ES-I3 (cell line): Measurements from ENCODE around the gene IFI35.
"Not testable (repeated sequence)": the region's sequence is repeated elsewhere in the genome, so short reads cannot be mapped to it uniquely, and the experiment has no call there.

ENCODE experiments used
- H3K36me3 ChIP-seq: 2 replicates; pipeline ENCODE4 v1.6.1; 2013; ENCODE audit warnings: mild to moderate bottlenecking, low read length, control low read depth, moderate library complexity; ENCODE audit not compliant: insufficient read depth
- H3K4me1 ChIP-seq: 2 replicates; pipeline ENCODE4 v1.6.1; 2013; ENCODE audit warnings: mild to moderate bottlenecking, control low read depth, low read length; ENCODE audit not compliant: insufficient read depth
- H3K9ac ChIP-seq: 2 replicates; pipeline ENCODE4 v1.6.1; 2013; ENCODE audit warnings: low read depth, mild to moderate bottlenecking, low read length, moderate library complexity
- H3K9me3 ChIP-seq: 2 replicates; pipeline ENCODE4 v1.6.1; 2013; ENCODE audit warnings: mild to moderate bottlenecking, low read length, moderate library complexity; ENCODE audit not compliant: control insufficient read depth, insufficient read depth

Gene IFI35

DNA sequence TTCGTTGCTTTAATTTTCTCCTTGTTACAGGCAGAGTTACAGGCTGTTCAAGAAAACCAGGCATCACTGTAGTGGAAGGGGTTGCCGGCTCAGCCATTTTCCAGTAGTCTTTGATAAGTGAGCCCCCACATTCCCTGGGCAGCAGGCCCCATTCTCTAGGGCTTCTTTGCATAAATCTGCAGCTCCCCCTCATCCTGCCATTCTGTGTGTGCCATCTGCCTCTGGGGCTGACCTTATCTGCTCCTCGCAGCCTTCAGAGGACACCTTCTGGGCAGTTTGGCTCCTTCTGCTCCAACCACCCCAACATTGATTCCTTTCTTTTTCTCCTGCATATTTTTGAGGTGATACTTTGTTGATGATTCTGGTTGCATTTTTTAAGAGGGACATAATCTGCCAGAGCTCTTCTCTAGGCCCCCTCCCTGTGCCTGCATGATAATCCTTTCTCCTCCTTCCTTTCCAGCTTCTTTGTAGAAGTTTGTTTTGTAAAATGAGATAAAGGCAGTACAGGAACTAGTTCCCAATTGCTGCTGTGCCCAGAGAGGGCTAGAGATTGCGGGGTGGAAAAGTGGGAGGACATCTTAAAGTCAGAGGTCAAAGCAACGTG, 35.5 kb downstream of the IFI35 start:
- Histone ChIP-seq H3K4me1 (peaks cover 29% of the 10 kb centered on the region), H3K9ac (no peak overlapping the region), H3K9me3 (no peaks in the 10 kb centered on the region), H3K36me3 (peaks cover 3% of the 10 kb centered on the region; the same call in 1 of the 2 replicates)

DNA sequence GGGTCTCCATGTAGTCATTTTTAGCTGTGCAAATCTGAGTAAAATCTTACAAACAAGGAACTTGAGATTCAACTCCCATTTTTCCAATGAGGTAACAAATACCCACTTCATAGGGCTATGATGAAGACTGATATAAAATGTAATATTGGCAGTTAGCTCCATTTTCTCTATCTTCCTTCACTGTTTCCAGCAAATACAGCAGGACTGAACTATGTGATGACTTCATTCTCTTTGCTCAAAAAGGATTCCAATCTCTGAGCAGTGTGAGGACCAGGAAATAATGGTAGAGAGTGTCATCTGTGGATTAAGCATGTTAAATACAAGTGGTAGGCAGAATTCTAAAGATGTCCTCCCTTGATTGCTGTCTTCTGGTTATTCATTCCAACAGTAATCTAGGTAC, 36.7 kb downstream of the IFI35 start:
- peaks cover 3% of the 10 kb centered on the region; the same call in 1 of the 2 replicates for H3K36me3 ChIP-seq
- no peaks in the 10 kb centered on the region for H3K9me3 ChIP-seq
- H3K9ac ChIP-seq = no peak overlapping the region
- peaks cover 29% of the 10 kb centered on the region for H3K4me1 ChIP-seq

DNA sequence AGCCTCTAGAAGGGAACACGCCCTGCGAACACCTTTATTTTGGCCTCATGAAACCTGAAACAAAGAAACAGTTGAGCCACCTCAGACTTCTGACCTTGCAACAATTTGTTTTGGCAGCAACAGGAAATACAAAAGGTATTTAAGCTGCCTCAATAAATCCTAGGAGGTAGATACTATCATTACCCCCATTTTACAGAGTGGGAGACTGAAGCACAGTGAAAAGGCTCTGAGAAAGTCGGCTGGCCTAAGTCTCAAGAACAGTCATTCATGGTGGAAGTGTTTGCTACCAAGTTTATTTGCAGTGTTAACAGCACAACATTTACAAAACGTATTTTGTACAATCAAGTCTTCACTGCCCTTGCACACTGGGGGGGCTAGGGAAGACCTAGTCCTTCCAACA, 37.4 kb downstream of the IFI35 start:
- peaks cover 3% of the 10 kb centered on the region; the same call in 1 of the 2 replicates for H3K36me3 ChIP-seq
- no peaks in the 10 kb centered on the region for H3K9me3 ChIP-seq
- peaks cover 29% of the 10 kb centered on the region for H3K4me1 ChIP-seq
- no peak overlapping the region for H3K9ac ChIP-seq

DNA sequence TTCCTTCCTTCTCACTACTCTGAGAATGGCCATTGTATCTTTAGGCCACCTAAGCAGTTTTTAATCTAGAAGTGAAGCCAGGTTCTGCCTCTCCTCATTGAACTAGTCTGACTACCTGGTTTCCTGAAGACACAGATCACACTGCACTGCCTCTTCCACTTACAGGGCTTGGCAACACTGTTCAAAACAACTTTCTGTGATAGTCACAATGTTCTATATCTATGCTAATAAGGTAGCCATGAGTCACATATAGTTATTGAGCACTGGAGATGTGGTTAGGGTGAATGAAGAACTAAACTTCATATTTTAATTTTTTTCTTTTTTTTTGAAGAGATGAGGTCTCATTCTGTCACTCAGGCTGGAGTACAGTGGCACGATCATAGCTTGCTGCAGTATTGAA, 45.4 kb downstream of the IFI35 start:
- no peaks in the 10 kb centered on the region for H3K9me3 ChIP-seq
- H3K36me3 ChIP-seq = peaks cover 13% of the 10 kb centered on the region
- H3K9ac ChIP-seq = no peak overlapping the region
- H3K4me1 ChIP-seq = no peaks in the 10 kb centered on the region

DNA sequence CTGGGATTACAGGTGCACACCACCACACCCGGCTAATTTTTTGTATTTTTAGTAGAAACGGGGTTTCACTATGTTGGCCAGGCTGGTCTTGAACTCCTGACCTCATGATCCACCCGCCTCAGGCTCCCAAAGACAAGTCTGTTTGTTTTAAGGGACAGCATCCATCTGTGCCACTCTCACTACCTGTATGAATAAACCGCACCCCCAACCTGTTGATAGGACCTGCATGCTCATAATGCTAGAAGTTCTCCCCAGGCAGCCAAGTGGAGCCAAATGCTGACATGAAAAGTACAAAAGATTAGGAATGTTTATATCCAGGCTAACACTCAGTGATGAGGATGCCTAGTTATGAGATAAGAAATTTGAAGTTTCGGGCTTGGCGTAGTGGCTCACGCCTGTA, 46.4 kb downstream of the IFI35 start:
- H3K4me1 ChIP-seq, H3K9ac ChIP-seq: not testable (repeated sequence)

DNA sequence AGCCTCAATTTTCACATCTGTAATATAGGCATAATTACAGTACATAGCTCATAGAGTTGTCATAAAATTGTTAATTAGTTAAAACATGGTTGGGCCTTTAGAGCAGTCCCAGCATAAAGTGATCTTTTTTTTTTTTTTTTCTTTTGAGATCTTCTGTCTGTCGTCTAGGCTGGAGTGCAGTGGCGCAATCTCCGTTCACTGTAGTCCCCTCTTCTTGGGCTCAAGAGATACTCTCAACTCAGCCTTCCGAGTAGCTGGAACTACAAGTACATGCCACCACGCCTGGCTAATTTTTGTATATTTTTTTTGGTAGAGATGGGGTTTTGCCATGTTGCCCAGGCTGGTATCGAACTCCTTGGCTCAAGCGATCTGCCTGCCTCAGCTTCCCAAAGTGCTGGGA, 49.5 kb downstream of the IFI35 start:
- no peaks in the 10 kb centered on the region for H3K4me1 ChIP-seq
- H3K9ac ChIP-seq = no peak overlapping the region
- no peaks in the 10 kb centered on the region for H3K9me3 ChIP-seq
- peaks cover 15% of the 10 kb centered on the region for H3K36me3 ChIP-seq

More for the DNA sequence above, 46.4 kb downstream of the IFI35 start:
- not testable (repeated sequence) for H3K9me3 ChIP-seq
- peaks cover 15% of the 10 kb centered on the region for H3K36me3 ChIP-seq

DNA sequence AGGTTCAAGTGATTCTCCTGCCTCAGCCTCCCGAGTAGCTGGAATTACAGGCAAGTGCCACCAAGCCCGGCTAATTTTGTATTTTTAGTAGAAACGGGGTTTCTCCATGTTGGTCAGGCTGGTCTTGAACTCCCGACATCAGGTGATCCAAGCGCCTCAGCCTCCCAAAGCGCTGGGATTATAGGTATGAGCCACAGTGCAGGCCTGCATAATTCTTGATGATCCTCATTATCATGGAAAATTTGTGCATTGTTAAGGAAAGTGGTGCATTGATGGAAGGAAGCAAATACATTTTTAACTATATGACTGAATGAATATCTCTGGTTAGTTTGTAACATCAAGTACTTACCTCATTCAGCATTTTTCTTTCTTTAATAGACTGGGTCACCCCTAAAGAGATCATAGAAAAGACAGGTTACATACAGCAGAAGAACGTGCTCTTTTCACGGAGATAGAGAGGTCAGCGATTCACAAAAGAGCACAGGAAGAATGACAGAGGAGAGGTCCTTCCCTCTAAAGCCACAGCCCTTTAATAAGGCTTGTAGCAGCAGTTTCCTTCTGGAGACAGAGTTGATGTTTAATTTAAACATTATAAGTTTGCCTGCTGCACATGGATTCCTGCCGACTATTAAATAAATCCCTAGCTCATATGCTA, 56.5 kb downstream of the IFI35 start:
- H3K9me3 ChIP-seq = no peaks in the 10 kb centered on the region
- H3K9ac ChIP-seq = no peak overlapping the region
- H3K36me3 ChIP-seq = no peaks in the 10 kb centered on the region; the same call in 1 of the 2 replicates

More for the DNA sequence above, 56.5 kb downstream of the IFI35 start:
- peaks cover 22% of the 10 kb centered on the region; the same call in 1 of the 2 replicates for H3K4me1 ChIP-seq
